HG02943 (cell line): ENCODE results near the gene AGO4.

Experiments
- ATAC-seq: cut with Tn5 transposase; IDR thresholded peaks from one replicate; pipeline ENCODE4 v1.9.1; 2021; ENCODE audit warnings: mild to moderate bottlenecking, low read depth, moderate library complexity; ENCODE audit not compliant: unreplicated experiment

The AGO4 gene

GRCh38 chr1:35893051-35893879 lies 85.4 kb downstream of the AGO4 start:
- ATAC-seq: no peak

GRCh38 chr1:35894183-35894582 lies 86.4 kb downstream of the AGO4 start:
- ATAC-seq: no peak

DNA sequence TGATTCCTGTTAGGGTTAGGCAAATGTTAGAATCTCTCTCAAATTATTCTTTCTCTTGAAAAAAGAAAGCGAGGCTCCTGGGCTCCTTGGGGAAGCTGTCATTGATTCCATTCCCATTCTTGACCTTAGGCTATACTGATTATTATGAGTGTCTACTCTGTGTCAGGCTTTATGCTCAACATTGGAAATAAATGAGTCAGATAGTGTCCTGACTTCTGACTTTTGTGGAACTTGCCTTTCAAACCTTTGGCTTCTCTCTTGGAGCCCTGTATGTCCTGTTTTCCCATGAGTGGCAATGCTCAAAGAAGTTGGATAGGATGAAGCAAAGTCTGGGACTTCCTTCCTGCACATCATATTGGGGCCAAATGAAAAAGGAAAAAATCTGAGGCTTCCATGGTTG lies 86.8 kb downstream of the AGO4 start:
- no peak for ATAC-seq

- ATAC-seq: no peak
These were observed 92.1 kb downstream of the AGO4 start for GRCh38 chr1:35899941-35900340.

DNA sequence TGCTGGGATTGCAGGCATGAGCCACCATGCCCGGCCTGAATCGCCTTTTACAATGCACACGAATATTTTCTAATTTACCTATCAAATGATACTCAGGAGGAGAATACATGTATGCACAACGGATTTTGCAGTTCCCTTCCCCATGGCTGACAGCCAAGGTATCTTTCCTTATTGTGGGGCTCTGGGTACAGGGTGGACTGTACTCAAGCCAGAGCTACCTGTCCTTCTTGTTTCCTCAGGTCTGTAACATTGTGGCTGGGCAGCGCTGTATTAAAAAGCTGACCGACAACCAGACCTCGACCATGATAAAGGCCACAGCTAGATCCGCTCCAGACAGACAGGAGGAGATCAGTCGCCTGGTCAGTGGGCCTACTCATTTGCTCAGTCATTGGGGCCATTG lies 93.4 kb downstream of the AGO4 start:
- ATAC-seq: no peak

GRCh38 chr1:35902671-35903070 lies 94.9 kb downstream of the AGO4 start:
- ATAC-seq: no peak
